NCI-H2196 treated with DMSO at 0.1 percent for 48 hours (cell line): ENCODE measurements around the gene L1CAM.

Experiments used
- DNase-seq: peaks from one replicate; lab custom pipeline; 2025; ENCODE audit not compliant: unreplicated experiment; lab: John Stamatoyannopoulos, UW

Gene L1CAM

GRCh38 chrX:153879741-153880439 is 6.1 kb downstream of the L1CAM start:
- DNase-seq, result no peak

- DNase-seq, result no peak
Observed at GRCh38 chrX:153878969-153879653, 6.9 kb downstream of the L1CAM start.

GRCh38 chrX:153878345-153878744 is 7.6 kb downstream of the L1CAM start:
- no peak for DNase-seq

- no peak for DNase-seq
Observed at GRCh38 chrX:153877571-153878261, 8.3 kb downstream of the L1CAM start.

- no peak for DNase-seq
Observed at GRCh38 chrX:153876112-153876491, 9.9 kb downstream of the L1CAM start.

- no peak for DNase-seq
Observed at GRCh38 chrX:153875391-153876111, 10.4 kb downstream of the L1CAM start.

- DNase-seq, result no peak
Observed at GRCh38 chrX:153874366-153875125, 11.4 kb downstream of the L1CAM start.

- no peak for DNase-seq
Observed at GRCh38 chrX:153874085-153874365, 11.9 kb downstream of the L1CAM start.

- no peak for DNase-seq
Observed at GRCh38 chrX:153873282-153874084, 12.5 kb downstream of the L1CAM start.

- no peak for DNase-seq
Observed at GRCh38 chrX:153871946-153872878, 13.8 kb downstream of the L1CAM start.

- DNase-seq, result no peak
Observed at GRCh38 chrX:153871451-153871850, 14.5 kb downstream of the L1CAM start.

GRCh38 chrX:153870791-153871360 is 15.1 kb downstream of the L1CAM start:
- no peak for DNase-seq

- no peak for DNase-seq
Observed at GRCh38 chrX:153870288-153870690, 15.7 kb downstream of the L1CAM start.

- no peak for DNase-seq
Observed at GRCh38 chrX:153869473-153870287, 16.3 kb downstream of the L1CAM start.

- DNase-seq, result no peak
Observed at GRCh38 chrX:153868576-153869472, 17.1 kb downstream of the L1CAM start.

- DNase-seq, result no peak
Observed at GRCh38 chrX:153867671-153868070, 18.3 kb downstream of the L1CAM start.

- no peak for DNase-seq
Observed at GRCh38 chrX:153867139-153867538, 18.8 kb downstream of the L1CAM start.
